H9 (cell line): ENCODE results near the gene MRC1. TPM values are rescaled to one million over a fixed set of nuclear protein-coding genes. Genes with fewer than 3 reads are reported as not detected.

Experiments used
- DNase-seq: peaks from one replicate; pipeline ENCODE4 v3.0.0-alpha.2; 2017
- H2AFZ ChIP-seq: one replicate; pipeline ENCODE4 v1.6.1; 2013; ENCODE audit warnings: mild to moderate bottlenecking, low read length, control low read depth, moderate library complexity
- H2AK5ac ChIP-seq: 2 replicates; pipeline ENCODE4 v1.6.1; 2013; ENCODE audit warnings: low read length, control low read depth, mixed read lengths; ENCODE audit not compliant: insufficient read length
- H2BK120ac ChIP-seq: one replicate; pipeline ENCODE4 v1.6.1; 2013; ENCODE audit warnings: low read depth, mild to moderate bottlenecking, low read length, control low read depth, inconsistent platforms; ENCODE audit not compliant: poor library complexity, severe bottlenecking
- H2BK12ac ChIP-seq: 2 replicates; pipeline ENCODE4 v1.6.1; 2013; ENCODE audit warnings: low read length, control low read depth, mixed read lengths, low read depth; ENCODE audit not compliant: insufficient read length
- H2BK15ac ChIP-seq: 2 replicates; pipeline ENCODE4 v1.6.1; 2013; ENCODE audit warnings: low read depth, low read length, control low read depth
- H2BK20ac ChIP-seq: one replicate; pipeline ENCODE4 v1.6.1; 2013; ENCODE audit warnings: low read depth, mild to moderate bottlenecking, low read length, control low read depth, inconsistent platforms; ENCODE audit not compliant: poor library complexity, severe bottlenecking
- H2BK5ac ChIP-seq: 2 replicates; pipeline ENCODE4 v1.6.1; 2013; ENCODE audit warnings: low read length, control low read depth, mixed read lengths; ENCODE audit not compliant: insufficient read length
- H3K14ac ChIP-seq: 2 replicates; pipeline ENCODE4 v1.6.1; 2013; ENCODE audit warnings: low read length, control low read depth; ENCODE audit not compliant: insufficient read depth
- H3K18ac ChIP-seq: 2 replicates; pipeline ENCODE4 v1.6.1; 2013; ENCODE audit warnings: low read depth, mild to moderate bottlenecking, mixed read lengths, low read length, control low read depth; ENCODE audit not compliant: insufficient read length
- H3K23ac ChIP-seq: 2 replicates; pipeline ENCODE4 v1.6.1; 2013; ENCODE audit warnings: low read length, control low read depth, mixed read lengths, low read depth; ENCODE audit not compliant: insufficient read length
- H3K23me2 ChIP-seq: 2 replicates; pipeline ENCODE4 v1.6.1; 2013; ENCODE audit warnings: low read depth, mild to moderate bottlenecking, mixed read lengths, low read length, control low read depth; ENCODE audit not compliant: insufficient read length, poor library complexity, severe bottlenecking
- H3K27ac ChIP-seq: 2 replicates; pipeline ENCODE4 v1.5.1; 2013; ENCODE audit warnings: low read length, control low read depth, mixed read lengths, low read depth; ENCODE audit not compliant: insufficient read length
- H3K27me3 ChIP-seq: 2 replicates; pipeline ENCODE4 v1.6.1; 2013; ENCODE audit warnings: low read length, control low read depth, inconsistent platforms; ENCODE audit not compliant: insufficient read depth
- H3K4ac ChIP-seq: 2 replicates; pipeline ENCODE4 v1.6.1; 2013; ENCODE audit warnings: low read depth, mild to moderate bottlenecking, control low read depth, inconsistent platforms, low read length, moderate library complexity
- H3K4me1 ChIP-seq: 2 replicates; pipeline ENCODE4 v1.6.1; 2013; ENCODE audit warnings: low read length, control low read depth, inconsistent platforms; ENCODE audit not compliant: insufficient read depth
- H3K4me2 ChIP-seq: 2 replicates; pipeline ENCODE4 v1.6.1; 2013; ENCODE audit warnings: low read length, control low read depth, mixed read lengths; ENCODE audit not compliant: insufficient read length, insufficient read depth
- H3K56ac ChIP-seq: 2 replicates; pipeline ENCODE4 v1.6.1; 2013; ENCODE audit warnings: low read depth, mild to moderate bottlenecking, mixed read lengths, low read length, control low read depth; ENCODE audit not compliant: insufficient read length
- H3K79me1 ChIP-seq: 2 replicates; pipeline ENCODE4 v1.6.1; 2013; ENCODE audit warnings: low read depth, mild to moderate bottlenecking, moderate library complexity, low read length, control low read depth, inconsistent platforms; ENCODE audit not compliant: insufficient read depth, poor library complexity, severe bottlenecking
- H3K79me2 ChIP-seq: 2 replicates; pipeline ENCODE4 v1.6.1; 2013; ENCODE audit warnings: low read length, control low read depth, inconsistent platforms; ENCODE audit not compliant: insufficient read depth
- H3K9ac ChIP-seq: 2 replicates; pipeline ENCODE4 v1.6.1; 2013; ENCODE audit warnings: low read length, control low read depth, mixed read lengths; ENCODE audit not compliant: insufficient read length; ENCODE audit errors: extremely low read depth
- H3K9me3 ChIP-seq: one replicate; pipeline ENCODE4 v1.6.1; 2013; ENCODE audit warnings: low read depth, low read length, inconsistent platforms; ENCODE audit not compliant: control insufficient read depth
- H3T11ph ChIP-seq: one replicate; pipeline ENCODE4 v1.6.1; 2013; ENCODE audit warnings: mild to moderate bottlenecking, low read length, control low read depth, inconsistent platforms
- H4K20me1 ChIP-seq: one replicate; pipeline ENCODE4 v1.6.1; 2013; ENCODE audit not compliant: control insufficient read depth, insufficient read length, insufficient read depth
- H4K5ac ChIP-seq: 2 replicates; pipeline ENCODE4 v1.6.1; 2013; ENCODE audit warnings: low read depth, mild to moderate bottlenecking, mixed read lengths, low read length, control low read depth; ENCODE audit not compliant: insufficient read length
- H4K8ac ChIP-seq: replicated peaks from 2 replicates; pipeline ENCODE4 v1.6.1; 2013; ENCODE audit warnings: low read length, control low read depth, mixed read lengths, low read depth; ENCODE audit not compliant: insufficient read length
- H4K91ac ChIP-seq: 2 replicates; pipeline ENCODE4 v1.6.1; 2013; ENCODE audit warnings: low read depth, mild to moderate bottlenecking, moderate library complexity, mixed read lengths, low read length, control low read depth; ENCODE audit not compliant: insufficient read length
- H3K27ac Mint-ChIP-seq, 3 experiments: 2 replicates in 2 of 3; 3 replicates in 1 of 3; pipeline ENCODE4 v1.8.0; 2020 to 2021; ENCODE audit warnings: mixed read lengths in 3 of 3, mild to moderate bottlenecking in 1 of 3, moderate library complexity in 1 of 3
- H3K27me3 Mint-ChIP-seq: 2 replicates; pipeline ENCODE4 v1.8.0; 2021; ENCODE audit warnings: low read depth, mild to moderate bottlenecking, moderate library complexity, mixed read lengths
- H3K36me3 Mint-ChIP-seq, 3 experiments: 2 replicates in 2 of 3; 3 replicates in 1 of 3; pipeline ENCODE4 v1.8.0; 2020 to 2021; ENCODE audit warnings: low read depth in 3 of 3, mixed read lengths in 3 of 3; ENCODE audit not compliant: insufficient read depth in 1 of 3
- H3K4me1 Mint-ChIP-seq, 2 experiments: 2 replicates each; pipeline ENCODE4 v1.8.0; 2020; ENCODE audit warnings: mixed read lengths in 2 of 2
- H3K4me3 Mint-ChIP-seq, 2 experiments: 2 replicates in 1 of 2; 3 replicates in 1 of 2; pipeline ENCODE4 v1.8.0; 2020 to 2021; ENCODE audit warnings: mild to moderate bottlenecking in 2 of 2, mixed read lengths in 2 of 2, moderate library complexity in 1 of 2
- H3K9me3 Mint-ChIP-seq, 2 experiments: 2 replicates in 1 of 2; 3 replicates in 1 of 2; pipeline ENCODE4 v1.8.0; 2020; ENCODE audit warnings: mild to moderate bottlenecking in 2 of 2, mixed read lengths in 2 of 2, moderate library complexity in 1 of 2
- CTCF ChIP-seq: fragments of 200-600 bp; sonication (generic); conservative IDR thresholded peaks from 3 replicates; pipeline ENCODE4 v1.8.0; 2021; ENCODE audit warnings: antibody characterized with exemption, mild to moderate bottlenecking
- WGBS: extraction: QIAGEN DNeasy Blood & Tissue Kit; methylation state at CpG from one replicate; pipeline ENCODE4 v1.1.7; 2013; ENCODE audit warnings: missing lambda C conversion rate, low lambda C conversion rate, mixed read lengths; ENCODE audit not compliant: insufficient read length; ENCODE audit errors: extremely low coverage; 5-methylcytosine and 5-hydroxymethylcytosine counted together
- total RNA-seq: library from RNA; stranded (reverse); gene quantifications from 2 replicates; pipeline ENCODE4 v1.2.1, GENCODE V29; 2021

The MRC1 gene
- total RNA-seq, 1 experiment from 2014 or later: not detected

- Histone ChIP-seq H3K27ac (no peak overlapping the region), H3K79me2 (no peaks in the 10 kb centered on the region), H3K4me2 (no peak overlapping the region), H3K23me2 (no peaks in the 10 kb centered on the region), H3K18ac (no peak overlapping the region), H4K8ac (no peak overlapping the region), H2BK15ac (no peak overlapping the region), H3K27me3 (no peaks in the 10 kb centered on the region), H3K4me1 (no peaks in the 10 kb centered on the region), H4K20me1 (no peaks in the 10 kb centered on the region), H3K56ac (no peak overlapping the region), H2BK20ac (no peak overlapping the region), H2BK5ac (no peak overlapping the region), H4K5ac (no peak overlapping the region), H3K79me1 (no peaks in the 10 kb centered on the region), H2BK120ac (no peak overlapping the region), H3T11ph (no peak overlapping the region), H3K4ac (no peak overlapping the region), H2AK5ac (no peak overlapping the region), H3K14ac (no peak overlapping the region), H3K23ac (no peak overlapping the region), H3K9me3 (no peaks in the 10 kb centered on the region), H4K91ac (no peak overlapping the region), H2BK12ac (no peak overlapping the region), H3K9ac (no peak overlapping the region), H2AFZ (no peak overlapping the region)
- no peaks in the 10 kb centered on the region for H3K27me3 Mint-ChIP-seq
- no peaks in the 10 kb centered on the region for H3K9me3 Mint-ChIP-seq
- H3K27ac Mint-ChIP-seq: no peak overlapping the region
- peaks cover 9% of the 10 kb centered on the region in 2 experiments for H3K4me1 Mint-ChIP-seq
- no CpG with 5 or more reads among the region's 5 CpGs for WGBS
- no peak overlapping the region for H3K4me3 Mint-ChIP-seq
- TF ChIP-seq CTCF: no peak
- no peak for DNase-seq
- H3K36me3 Mint-ChIP-seq: no peaks in the 10 kb centered on the region
These were observed 39.5 kb downstream of the MRC1 start for GRCh38 chr10:17848646-17849045.
